GM23338 (cell line): ENCODE results near the gene UNK. TPM values are rescaled to one million over a fixed set of nuclear protein-coding genes. Genes with fewer than 3 reads are reported as not detected.
A peak's percentile ranks its signal among the peaks of the same experiment; 100 is the strongest.

Experiments used
- ATAC-seq: fragments of 200-7000 bp; cut with Tn5 transposase; 3 replicates; pipeline ENCODE4 v1.9.1; 2020
- DNase-seq: peaks from one replicate; pipeline ENCODE4 v3.0.0-alpha.2; 2015; ENCODE audit warnings: low spot score
- H2AFZ ChIP-seq: fragments of 200-600 bp; sonication (generic); 2 replicates; pipeline ENCODE4 v1.8.0; 2016; ENCODE audit warnings: antibody characterized with exemption, mild to moderate bottlenecking, moderate library complexity
- H3F3A ChIP-seq: fragments of 200-600 bp; sonication (generic); replicated peaks from 2 replicates; pipeline ENCODE4 v1.8.0; 2017; ENCODE audit warnings: antibody characterized with exemption, mixed run types, low read depth
- H3K27ac ChIP-seq: fragments of 200-600 bp; sonication (generic); 2 replicates; pipeline ENCODE4 v1.6.1; 2016; ENCODE audit warnings: low read depth
- H3K27me3 ChIP-seq: fragments of 200-600 bp; sonication (generic); 2 replicates; pipeline ENCODE4 v1.8.0; 2016; ENCODE audit warnings: mild to moderate bottlenecking, mixed run types, moderate library complexity; ENCODE audit not compliant: insufficient read depth
- H3K36me3 ChIP-seq: fragments of 200-600 bp; sonication (generic); 2 replicates; pipeline ENCODE4 v1.8.0; 2016; ENCODE audit warnings: mild to moderate bottlenecking; ENCODE audit not compliant: insufficient read depth
- H3K4me1 ChIP-seq: fragments of 200-600 bp; sonication (generic); 2 replicates; pipeline ENCODE4 v1.8.0; 2016; ENCODE audit warnings: mild to moderate bottlenecking, moderate library complexity; ENCODE audit not compliant: insufficient read depth
- H3K4me2 ChIP-seq: fragments of 200-600 bp; sonication (generic); 2 replicates; pipeline ENCODE4 v1.7.1; 2017; ENCODE audit warnings: mixed run types
- H3K4me3 ChIP-seq: fragments of 200-600 bp; sonication (generic); 2 replicates; pipeline ENCODE4 v1.6.1; 2016; ENCODE audit warnings: mixed run types
- H3K79me2 ChIP-seq: fragments of 200-600 bp; sonication (generic); replicated peaks from 2 replicates; pipeline ENCODE4 v1.8.0; 2017; ENCODE audit warnings: mild to moderate bottlenecking; ENCODE audit not compliant: insufficient read depth
- H3K9me2 ChIP-seq: fragments of 200-600 bp; sonication (generic); 2 replicates; pipeline ENCODE4 v1.8.0; 2017; ENCODE audit not compliant: insufficient read depth
- H4K20me1 ChIP-seq: fragments of 200-600 bp; sonication (generic); replicated peaks from 2 replicates; pipeline ENCODE4 v1.8.0; 2017; ENCODE audit warnings: mild to moderate bottlenecking; ENCODE audit not compliant: insufficient read depth
- H3K27ac Mint-ChIP-seq: 2 replicates; pipeline ENCODE4 v1.8.0; 2020; ENCODE audit warnings: inconsistent platforms, mild to moderate bottlenecking, moderate library complexity, mixed read lengths
- H3K27me3 Mint-ChIP-seq: 3 replicates; pipeline ENCODE4 v1.8.0; 2022; ENCODE audit warnings: low read depth, mild to moderate bottlenecking, moderate library complexity, mixed read lengths, inconsistent platforms; ENCODE audit not compliant: insufficient read depth, poor library complexity
- H3K36me3 Mint-ChIP-seq: 3 replicates; pipeline ENCODE4 v1.8.0; 2021; ENCODE audit warnings: low read depth, mild to moderate bottlenecking, inconsistent platforms, moderate library complexity, mixed read lengths
- H3K4me1 Mint-ChIP-seq: 3 replicates; pipeline ENCODE4 v1.8.0; 2020; ENCODE audit warnings: mild to moderate bottlenecking, inconsistent platforms, mixed read lengths
- H3K4me3 Mint-ChIP-seq: 3 replicates; pipeline ENCODE4 v1.8.0; 2021; ENCODE audit warnings: moderate library complexity, mild to moderate bottlenecking, inconsistent platforms, mixed read lengths
- H3K9me3 Mint-ChIP-seq: 3 replicates; pipeline ENCODE4 v1.8.0; 2020; ENCODE audit warnings: moderate library complexity, mild to moderate bottlenecking, inconsistent platforms, mixed read lengths
- CREB1 ChIP-seq: fragments of 250-450 bp; sonication (Bioruptor Pico); IDR thresholded peaks from 2 replicates; pipeline ENCODE4 v1.5.0; 2020; ENCODE audit warnings: low read depth, mild to moderate bottlenecking, moderate library complexity
- ZNF462 ChIP-seq: fragments of 250-450 bp; sonication (Bioruptor Pico); IDR thresholded peaks from 2 replicates; pipeline ENCODE4 v1.5.0; 2020; ENCODE audit warnings: mild to moderate bottlenecking, moderate library complexity
- polyA plus RNA-seq: library from polyadenylated mRNA; unstranded; fragments of >200 nt; fragmentation: Nextera tagmentation; extraction: Ambion mirVana; gene quantifications from 2 replicates; pipeline ENCODE4 v1.2.1, GENCODE V29; 2016
- total RNA-seq: library from RNA; depleted of rRNA; stranded (reverse); fragments of >200 nt; shearing (Covaris generic); gene quantifications from 2 replicates; pipeline ENCODE4 v1.2.3, GENCODE V29; 2014
- TF ChIP-seq, protein P1 (sequence below), 2 experiments: fragments of 200-600 bp in 1 of 2; sonication (generic) in 1 of 2; conservative IDR thresholded peaks; 2 replicates each; pipeline versions ENCODE4 v1.5.1 to v1.6.1; 2016 to 2017; ENCODE audit warnings: antibody characterized with exemption in 2 of 2, low read depth in 2 of 2, mild to moderate bottlenecking in 2 of 2, moderate library complexity in 1 of 2
- TF ChIP-seq, protein P2 (sequence below): IDR thresholded peaks from 2 replicates; pipeline ENCODE4 v1.6.1; 2016; ENCODE audit warnings: antibody characterized with exemption
- TF ChIP-seq, protein P3 (sequence below): IDR thresholded peaks from one replicate; pipeline ENCODE4 v1.6.1; 2018; ENCODE audit warnings: antibody characterized with exemption; ENCODE audit not compliant: unreplicated experiment

Gene UNK
- total and polyA plus RNA-seq, 2 experiments from 2014 or later, result 21.8 to 65.2 TPM

- no peak for TF ChIP-seq CREB1 (CRISPR knock-in tag)
- TF ChIP-seq, protein P1, sequence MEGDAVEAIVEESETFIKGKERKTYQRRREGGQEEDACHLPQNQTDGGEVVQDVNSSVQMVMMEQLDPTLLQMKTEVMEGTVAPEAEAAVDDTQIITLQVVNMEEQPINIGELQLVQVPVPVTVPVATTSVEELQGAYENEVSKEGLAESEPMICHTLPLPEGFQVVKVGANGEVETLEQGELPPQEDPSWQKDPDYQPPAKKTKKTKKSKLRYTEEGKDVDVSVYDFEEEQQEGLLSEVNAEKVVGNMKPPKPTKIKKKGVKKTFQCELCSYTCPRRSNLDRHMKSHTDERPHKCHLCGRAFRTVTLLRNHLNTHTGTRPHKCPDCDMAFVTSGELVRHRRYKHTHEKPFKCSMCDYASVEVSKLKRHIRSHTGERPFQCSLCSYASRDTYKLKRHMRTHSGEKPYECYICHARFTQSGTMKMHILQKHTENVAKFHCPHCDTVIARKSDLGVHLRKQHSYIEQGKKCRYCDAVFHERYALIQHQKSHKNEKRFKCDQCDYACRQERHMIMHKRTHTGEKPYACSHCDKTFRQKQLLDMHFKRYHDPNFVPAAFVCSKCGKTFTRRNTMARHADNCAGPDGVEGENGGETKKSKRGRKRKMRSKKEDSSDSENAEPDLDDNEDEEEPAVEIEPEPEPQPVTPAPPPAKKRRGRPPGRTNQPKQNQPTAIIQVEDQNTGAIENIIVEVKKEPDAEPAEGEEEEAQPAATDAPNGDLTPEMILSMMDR (conservative IDR thresholded peaks at IDR 0.05; ENCODE audit: low read depth in 2 of 2), result peak; percentile 88 to 91
- TF ChIP-seq, protein P2, sequence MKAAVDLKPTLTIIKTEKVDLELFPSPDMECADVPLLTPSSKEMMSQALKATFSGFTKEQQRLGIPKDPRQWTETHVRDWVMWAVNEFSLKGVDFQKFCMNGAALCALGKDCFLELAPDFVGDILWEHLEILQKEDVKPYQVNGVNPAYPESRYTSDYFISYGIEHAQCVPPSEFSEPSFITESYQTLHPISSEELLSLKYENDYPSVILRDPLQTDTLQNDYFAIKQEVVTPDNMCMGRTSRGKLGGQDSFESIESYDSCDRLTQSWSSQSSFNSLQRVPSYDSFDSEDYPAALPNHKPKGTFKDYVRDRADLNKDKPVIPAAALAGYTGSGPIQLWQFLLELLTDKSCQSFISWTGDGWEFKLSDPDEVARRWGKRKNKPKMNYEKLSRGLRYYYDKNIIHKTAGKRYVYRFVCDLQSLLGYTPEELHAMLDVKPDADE, result no peak
- TF ChIP-seq, protein P3, sequence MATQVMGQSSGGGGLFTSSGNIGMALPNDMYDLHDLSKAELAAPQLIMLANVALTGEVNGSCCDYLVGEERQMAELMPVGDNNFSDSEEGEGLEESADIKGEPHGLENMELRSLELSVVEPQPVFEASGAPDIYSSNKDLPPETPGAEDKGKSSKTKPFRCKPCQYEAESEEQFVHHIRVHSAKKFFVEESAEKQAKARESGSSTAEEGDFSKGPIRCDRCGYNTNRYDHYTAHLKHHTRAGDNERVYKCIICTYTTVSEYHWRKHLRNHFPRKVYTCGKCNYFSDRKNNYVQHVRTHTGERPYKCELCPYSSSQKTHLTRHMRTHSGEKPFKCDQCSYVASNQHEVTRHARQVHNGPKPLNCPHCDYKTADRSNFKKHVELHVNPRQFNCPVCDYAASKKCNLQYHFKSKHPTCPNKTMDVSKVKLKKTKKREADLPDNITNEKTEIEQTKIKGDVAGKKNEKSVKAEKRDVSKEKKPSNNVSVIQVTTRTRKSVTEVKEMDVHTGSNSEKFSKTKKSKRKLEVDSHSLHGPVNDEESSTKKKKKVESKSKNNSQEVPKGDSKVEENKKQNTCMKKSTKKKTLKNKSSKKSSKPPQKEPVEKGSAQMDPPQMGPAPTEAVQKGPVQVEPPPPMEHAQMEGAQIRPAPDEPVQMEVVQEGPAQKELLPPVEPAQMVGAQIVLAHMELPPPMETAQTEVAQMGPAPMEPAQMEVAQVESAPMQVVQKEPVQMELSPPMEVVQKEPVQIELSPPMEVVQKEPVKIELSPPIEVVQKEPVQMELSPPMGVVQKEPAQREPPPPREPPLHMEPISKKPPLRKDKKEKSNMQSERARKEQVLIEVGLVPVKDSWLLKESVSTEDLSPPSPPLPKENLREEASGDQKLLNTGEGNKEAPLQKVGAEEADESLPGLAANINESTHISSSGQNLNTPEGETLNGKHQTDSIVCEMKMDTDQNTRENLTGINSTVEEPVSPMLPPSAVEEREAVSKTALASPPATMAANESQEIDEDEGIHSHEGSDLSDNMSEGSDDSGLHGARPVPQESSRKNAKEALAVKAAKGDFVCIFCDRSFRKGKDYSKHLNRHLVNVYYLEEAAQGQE, result no peak
- DNase-seq (peak; percentile 96), ATAC-seq (peak; percentile 48)
- no peaks in the 10 kb centered on the region for H3K9me2 ChIP-seq
- peaks cover 9% of the 10 kb centered on the region for H3K79me2 ChIP-seq
- H3K27me3 ChIP-seq, result no peaks in the 10 kb centered on the region
- H3F3A ChIP-seq, result peaks cover 17% of the 10 kb centered on the region
- H3K4me1 ChIP-seq, result peaks cover 10% of the 10 kb centered on the region
- H3K4me2 ChIP-seq, result no peak overlapping the region
- H3K4me3 ChIP-seq, result no peak overlapping the region
- no peak overlapping the region for H2AFZ ChIP-seq
- H3K27ac ChIP-seq, result peak overlapping the region; percentile 80
- 0 out of 2 replicates have a peak, but pooled peaks cover 3% of the 10 kb centered on the region for H4K20me1 ChIP-seq
- Mint-ChIP-seq H3K4me1 (peaks cover 14% of the 10 kb centered on the region), H3K4me3 (no peak overlapping the region; the same call in 2 of the 3 replicates), H3K9me3 (no peaks in the 10 kb centered on the region), H3K36me3 (peaks cover 57% of the 10 kb centered on the region), H3K27ac (peak overlapping the region; percentile 90), H3K27me3 (peaks cover 12% of the 10 kb centered on the region)
- peaks cover 15% of the 10 kb centered on the region; the same call in 1 of the 2 replicates for H3K36me3 ChIP-seq
Measured at GRCh38 chr17:75848523-75849278, 64.1 kb downstream of the UNK start.

- H3K27ac ChIP-seq, result peak overlapping the region; percentile 80
- 0 out of 2 replicates have a peak, but pooled peaks cover 6% of the 10 kb centered on the region for H4K20me1 ChIP-seq
- Mint-ChIP-seq H3K27me3 (peaks cover 12% of the 10 kb centered on the region), H3K4me3 (no peak overlapping the region), H3K9me3 (no peaks in the 10 kb centered on the region), H3K36me3 (peaks cover 57% of the 10 kb centered on the region), H3K27ac (no peak overlapping the region), H3K4me1 (peaks cover 17% of the 10 kb centered on the region)
- H3K27me3 ChIP-seq, result no peaks in the 10 kb centered on the region
- no peaks in the 10 kb centered on the region for H3K9me2 ChIP-seq
- no peak overlapping the region for H3K4me3 ChIP-seq
- no peak overlapping the region for H2AFZ ChIP-seq
- peaks cover 14% of the 10 kb centered on the region for H3K79me2 ChIP-seq
- no peak overlapping the region for H3K4me2 ChIP-seq
- ATAC-seq, result no peak
- peaks cover 17% of the 10 kb centered on the region for H3F3A ChIP-seq
- peaks cover 12% of the 10 kb centered on the region for H3K4me1 ChIP-seq
- DNase-seq, result no peak
- peaks cover 15% of the 10 kb centered on the region; the same call in 1 of the 2 replicates for H3K36me3 ChIP-seq
- TF ChIP-seq ZNF462 (CRISPR knock-in tag), result no peak
Measured at GRCh38 chr17:75849279-75849646, 64.7 kb downstream of the UNK start.
